Large intestine (tissue), 3 donors: ENCODE results near the gene MYOF. TPM values are rescaled to one million over a fixed set of nuclear protein-coding genes. Genes with fewer than 3 reads are reported as not detected.

Experiments used
- DNase-seq, 2 donors: peaks; one replicate each; pipeline versions ENCODE4 v3.0.0 to v3.0.0-alpha.2; 2013
- H3K27ac ChIP-seq: one replicate; pipeline ENCODE4 v1.5.1; 2013; ENCODE audit warnings: low read length
- H3K27me3 ChIP-seq: 2 replicates; pipeline ENCODE4 v1.6.1; 2013; ENCODE audit warnings: low read length; ENCODE audit not compliant: control insufficient read depth, insufficient read depth
- H3K36me3 ChIP-seq: 2 replicates; pipeline ENCODE4 v1.6.1; 2013; ENCODE audit warnings: low read length; ENCODE audit not compliant: control insufficient read depth, insufficient read depth
- H3K4me1 ChIP-seq: one replicate; pipeline ENCODE4 v1.6.1; 2013; ENCODE audit warnings: low read length; ENCODE audit not compliant: control insufficient read depth, insufficient read depth
- H3K4me3 ChIP-seq: one replicate; pipeline ENCODE4 v1.5.1; 2013; ENCODE audit warnings: low read length
- H3K9me3 ChIP-seq: one replicate; pipeline ENCODE4 v1.6.1; 2013; ENCODE audit warnings: mild to moderate bottlenecking, low read depth, low read length, moderate library complexity; ENCODE audit not compliant: control insufficient read depth
- WGBS: methylation state at CpG from one replicate; pipeline ENCODE4 v1.1.5; 2013; ENCODE audit warnings: low lambda C conversion rate; ENCODE audit not compliant: insufficient coverage; 5-methylcytosine and 5-hydroxymethylcytosine counted together
- polyA plus RNA-seq: library from polyadenylated mRNA; unstranded; fragments of 120-200 nt; gene quantifications from one replicate; pipeline ENCODE4 v1.2.1, GENCODE V29; 2013

Gene MYOF
- polyA plus RNA-seq, 1 donor = 31.6 TPM

GRCh38 chr10:93352638-93353383 lies 129.3 kb downstream of the MYOF start:
- Histone ChIP-seq H3K27ac (no peak overlapping the region), H3K36me3 (peaks cover 59% of the 10 kb centered on the region), H3K9me3 (no peaks in the 10 kb centered on the region), H3K4me1 (no peaks in the 10 kb centered on the region), H3K27me3 (no peaks in the 10 kb centered on the region), H3K4me3 (no peak overlapping the region)
- peak in 1 of 2 donors; percentile 14 for DNase-seq
- 76% methylated on average over 3 of the region's 6 CpGs for WGBS

GRCh38 chr10:93346694-93347093 lies 135.4 kb downstream of the MYOF start:
- H3K4me3 ChIP-seq = no peak overlapping the region
- peaks cover 51% of the 10 kb centered on the region for H3K36me3 ChIP-seq
- H3K27me3 ChIP-seq = no peaks in the 10 kb centered on the region
- H3K27ac ChIP-seq = no peak overlapping the region
- no peaks in the 10 kb centered on the region for H3K9me3 ChIP-seq
- no peaks in the 10 kb centered on the region for H3K4me1 ChIP-seq
- DNase-seq = peak in 1 of 2 donors; percentile 9
- WGBS = no CpG with 5 or more reads among the region's 4 CpGs

GRCh38 chr10:93346108-93346507 lies 136.0 kb downstream of the MYOF start:
- H3K9me3 ChIP-seq = no peaks in the 10 kb centered on the region
- no peak overlapping the region for H3K4me3 ChIP-seq
- no peak for DNase-seq
- no peaks in the 10 kb centered on the region for H3K4me1 ChIP-seq
- no peak overlapping the region for H3K27ac ChIP-seq
- no peaks in the 10 kb centered on the region for H3K27me3 ChIP-seq
- H3K36me3 ChIP-seq = peaks cover 47% of the 10 kb centered on the region
- WGBS = no CpG with 5 or more reads among the region's 3 CpGs

GRCh38 chr10:93344691-93345090 lies 137.4 kb downstream of the MYOF start:
- H3K9me3 ChIP-seq = no peaks in the 10 kb centered on the region
- 100% methylated on average over 1 of the region's 3 CpGs for WGBS

GRCh38 chr10:93342921-93343320 lies 139.2 kb downstream of the MYOF start:
- no peak overlapping the region for H3K27ac ChIP-seq
- no peaks in the 10 kb centered on the region for H3K4me1 ChIP-seq
- H3K4me3 ChIP-seq = no peak overlapping the region
- no peaks in the 10 kb centered on the region for H3K27me3 ChIP-seq
- WGBS = 100% methylated on average over 1 of the region's 3 CpGs
- peaks cover 27% of the 10 kb centered on the region for H3K36me3 ChIP-seq
- no peak for DNase-seq
- H3K9me3 ChIP-seq = no peaks in the 10 kb centered on the region

More at GRCh38 chr10:93344691-93345090, 137.4 kb downstream of the MYOF start:
- Histone ChIP-seq H3K36me3 (peaks cover 38% of the 10 kb centered on the region), H3K4me3 (no peak overlapping the region), H3K4me1 (no peaks in the 10 kb centered on the region), H3K27ac (no peak overlapping the region), H3K27me3 (no peaks in the 10 kb centered on the region)
- DNase-seq = no peak

GRCh38 chr10:93342366-93342765 lies 139.8 kb downstream of the MYOF start:
- Histone ChIP-seq H3K27ac (no peak overlapping the region), H3K9me3 (no peaks in the 10 kb centered on the region), H3K4me1 (peaks cover 3% of the 10 kb centered on the region), H3K27me3 (no peaks in the 10 kb centered on the region), H3K4me3 (no peak overlapping the region), H3K36me3 (peaks cover 24% of the 10 kb centered on the region)
- DNase-seq = peak in 1 of 2 donors; percentile 29
- WGBS = 100% methylated on average over 1 of the region's 4 CpGs

GRCh38 chr10:93337309-93337721 lies 144.8 kb downstream of the MYOF start:
- H3K27ac ChIP-seq = peak overlapping the region; percentile 40
- peaks cover 31% of the 10 kb centered on the region for H3K36me3 ChIP-seq
- no peaks in the 10 kb centered on the region for H3K27me3 ChIP-seq
- peaks cover 3% of the 10 kb centered on the region for H3K9me3 ChIP-seq
- no peak overlapping the region for H3K4me3 ChIP-seq
- H3K4me1 ChIP-seq = peaks cover 3% of the 10 kb centered on the region
- WGBS = no CpG with 5 or more reads among the region's 7 CpGs
- peak; percentile 56 to 76 for DNase-seq

- Histone ChIP-seq H3K27ac (no peak overlapping the region), H3K27me3 (no peaks in the 10 kb centered on the region), H3K9me3 (peaks cover 3% of the 10 kb centered on the region), H3K4me3 (no peak overlapping the region), H3K4me1 (peaks cover 3% of the 10 kb centered on the region), H3K36me3 (peaks cover 30% of the 10 kb centered on the region)
- 100% methylated on average over 1 of the region's 1 CpG for WGBS
- no peak for DNase-seq
Measured at GRCh38 chr10:93336678-93337077, 145.5 kb downstream of the MYOF start.

- H3K36me3 ChIP-seq = peaks cover 32% of the 10 kb centered on the region
- peaks cover 3% of the 10 kb centered on the region for H3K9me3 ChIP-seq
- no peaks in the 10 kb centered on the region for H3K27me3 ChIP-seq
- H3K4me1 ChIP-seq = peaks cover 3% of the 10 kb centered on the region
- H3K4me3 ChIP-seq = no peak overlapping the region
- WGBS = no CpG with 5 or more reads among the region's 6 CpGs
- no peak for DNase-seq
- H3K27ac ChIP-seq = no peak overlapping the region
Measured at GRCh38 chr10:93336110-93336509, 146.0 kb downstream of the MYOF start.

- peaks cover 33% of the 10 kb centered on the region for H3K36me3 ChIP-seq
- no peak for DNase-seq
- no peak overlapping the region for H3K27ac ChIP-seq
- no peak overlapping the region for H3K4me3 ChIP-seq
- 80% methylated on average over 1 of the region's 9 CpGs for WGBS
- peaks cover 3% of the 10 kb centered on the region for H3K4me1 ChIP-seq
- H3K27me3 ChIP-seq = no peaks in the 10 kb centered on the region
- peaks cover 3% of the 10 kb centered on the region for H3K9me3 ChIP-seq
Measured at GRCh38 chr10:93334901-93335327, 147.2 kb downstream of the MYOF start.

- Histone ChIP-seq H3K4me3 (no peak overlapping the region), H3K36me3 (peaks cover 38% of the 10 kb centered on the region), H3K9me3 (peaks cover 3% of the 10 kb centered on the region), H3K4me1 (peaks cover 3% of the 10 kb centered on the region), H3K27me3 (no peaks in the 10 kb centered on the region), H3K27ac (no peak overlapping the region)
- 89% methylated on average over 3 of the region's 3 CpGs for WGBS
- no peak for DNase-seq
Measured at GRCh38 chr10:93334181-93334580, 148.0 kb downstream of the MYOF start.
